ENCODE results near the gene ZDHHC20. TPM values are rescaled to one million over a fixed set of nuclear protein-coding genes. Genes with fewer than 3 reads are reported as not detected.

Gene ZDHHC20
- total RNA-seq, 6 experiments from 2014 or later = 19.2 to 28.9 (median 23.4) TPM

DNA sequence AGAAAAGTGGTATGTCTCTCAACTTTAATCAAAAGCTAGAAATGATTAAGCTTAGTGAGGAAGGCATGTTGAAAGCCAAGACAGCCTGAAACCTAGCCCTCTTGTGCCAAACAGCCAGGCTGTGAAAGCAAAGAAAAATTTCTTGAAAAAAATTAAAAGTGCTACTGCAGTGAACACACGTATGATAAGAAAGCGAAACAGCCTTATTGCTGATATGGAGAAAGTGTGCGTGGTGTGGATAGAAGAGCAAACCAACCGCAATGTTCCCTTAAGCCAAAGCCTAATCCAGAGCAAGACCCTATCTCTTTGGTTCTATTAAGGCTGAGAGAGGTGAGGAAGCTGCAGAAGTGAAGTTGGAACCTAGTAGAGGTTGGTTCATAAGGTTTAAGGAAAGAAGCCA is 96.4 kb downstream of the ZDHHC20 start:
- Histone ChIP-seq H3K9me3 (no peaks in the 10 kb centered on the region), H3K36me3 (no peaks in the 10 kb centered on the region), H3K27me3 (no peaks in the 10 kb centered on the region), H3K27ac (no peak overlapping the region), H3K4me3 (no peak overlapping the region), H3K4me1 (no peaks in the 10 kb centered on the region)
- no peak for ATAC-seq
- no peak for DNase-seq
- intact Hi-C loops (cut with DNase I) = no loop called here
- TF ChIP-seq, protein P1, sequence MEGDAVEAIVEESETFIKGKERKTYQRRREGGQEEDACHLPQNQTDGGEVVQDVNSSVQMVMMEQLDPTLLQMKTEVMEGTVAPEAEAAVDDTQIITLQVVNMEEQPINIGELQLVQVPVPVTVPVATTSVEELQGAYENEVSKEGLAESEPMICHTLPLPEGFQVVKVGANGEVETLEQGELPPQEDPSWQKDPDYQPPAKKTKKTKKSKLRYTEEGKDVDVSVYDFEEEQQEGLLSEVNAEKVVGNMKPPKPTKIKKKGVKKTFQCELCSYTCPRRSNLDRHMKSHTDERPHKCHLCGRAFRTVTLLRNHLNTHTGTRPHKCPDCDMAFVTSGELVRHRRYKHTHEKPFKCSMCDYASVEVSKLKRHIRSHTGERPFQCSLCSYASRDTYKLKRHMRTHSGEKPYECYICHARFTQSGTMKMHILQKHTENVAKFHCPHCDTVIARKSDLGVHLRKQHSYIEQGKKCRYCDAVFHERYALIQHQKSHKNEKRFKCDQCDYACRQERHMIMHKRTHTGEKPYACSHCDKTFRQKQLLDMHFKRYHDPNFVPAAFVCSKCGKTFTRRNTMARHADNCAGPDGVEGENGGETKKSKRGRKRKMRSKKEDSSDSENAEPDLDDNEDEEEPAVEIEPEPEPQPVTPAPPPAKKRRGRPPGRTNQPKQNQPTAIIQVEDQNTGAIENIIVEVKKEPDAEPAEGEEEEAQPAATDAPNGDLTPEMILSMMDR (IDR thresholded peaks at IDR 0.05) = no peak
- TF ChIP-seq POLR2A (IDR thresholded peaks at IDR 0.05) = no peak
- 89% methylated on average over 4 of the region's 4 CpGs for whole genome bisulfite sequencing (ENCODE audit: insufficient coverage, low coverage, low lambda C conversion rate, missing lambda C conversion rate)

DNA sequence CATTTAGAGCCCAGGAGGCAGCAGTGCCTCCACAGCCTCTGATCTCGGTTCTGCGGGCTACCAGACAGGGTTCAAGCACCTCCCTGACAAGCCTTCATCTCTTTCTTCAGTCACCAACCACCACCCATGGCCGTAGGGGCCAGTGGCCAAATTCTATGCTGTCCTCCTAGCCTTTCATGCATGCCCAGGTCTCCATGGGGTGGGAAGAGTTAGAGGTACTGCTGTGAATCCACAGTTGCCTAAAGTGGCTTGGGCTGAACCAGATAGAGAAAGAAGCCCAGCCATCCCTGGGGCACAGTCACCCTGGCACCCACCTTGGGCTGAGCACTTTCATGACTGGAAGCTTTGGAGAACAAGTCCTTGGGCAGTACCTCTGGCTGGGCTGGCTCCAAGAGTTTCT is 97.4 kb downstream of the ZDHHC20 start:
- no peaks in the 10 kb centered on the region for H3K4me1 ChIP-seq
- 75% methylated on average over 3 of the region's 3 CpGs for WGBS (ENCODE audit: insufficient coverage, low coverage, low lambda C conversion rate, missing lambda C conversion rate)
- H3K4me3 ChIP-seq = no peak overlapping the region
- no peak for ATAC-seq
- H3K27me3 ChIP-seq = no peaks in the 10 kb centered on the region
- no peaks in the 10 kb centered on the region for H3K9me3 ChIP-seq
- no peak overlapping the region for H3K27ac ChIP-seq
- DNase-seq = no peak
- TF ChIP-seq POLR2A (IDR thresholded peaks at IDR 0.05) = no peak
- no peaks in the 10 kb centered on the region for H3K36me3 ChIP-seq
- intact Hi-C loops (cut with DNase I) = no loop called here

DNA sequence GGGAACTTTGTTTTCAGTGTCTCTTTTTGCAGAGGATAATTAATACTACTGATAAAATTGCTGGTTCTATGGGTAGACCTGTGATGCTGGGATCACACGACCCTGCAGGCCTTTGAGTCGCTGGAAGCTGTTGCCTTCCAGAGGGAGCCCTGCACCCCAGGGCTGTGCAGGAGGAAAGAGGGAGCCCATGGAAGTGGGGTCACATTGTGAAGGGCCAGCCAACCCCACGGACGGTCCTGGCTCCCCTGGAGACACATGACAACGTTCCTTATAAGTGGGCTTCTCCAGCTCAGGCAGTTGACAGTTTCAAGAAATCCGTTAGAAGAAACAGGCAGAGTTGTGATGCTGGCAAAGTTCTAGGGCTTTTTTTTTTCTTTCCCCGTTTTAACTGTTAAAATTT is 98.0 kb downstream of the ZDHHC20 start:
- H3K27me3 ChIP-seq = no peaks in the 10 kb centered on the region
- no peaks in the 10 kb centered on the region for H3K9me3 ChIP-seq
- H3K4me1 ChIP-seq = no peaks in the 10 kb centered on the region
- DNase-seq = no peak
- H3K27ac ChIP-seq = no peak overlapping the region
- intact Hi-C loops (cut with DNase I) = no loop called here
- no peak overlapping the region for H3K4me3 ChIP-seq
- TF ChIP-seq, protein P1 (IDR thresholded peaks at IDR 0.05) = no peak
- TF ChIP-seq POLR2A (IDR thresholded peaks at IDR 0.05) = no peak
- 59% methylated on average over 3 of the region's 7 CpGs for WGBS (ENCODE audit: insufficient coverage, low coverage, low lambda C conversion rate, missing lambda C conversion rate)
- no peaks in the 10 kb centered on the region for H3K36me3 ChIP-seq
- no peak for ATAC-seq

DNA sequence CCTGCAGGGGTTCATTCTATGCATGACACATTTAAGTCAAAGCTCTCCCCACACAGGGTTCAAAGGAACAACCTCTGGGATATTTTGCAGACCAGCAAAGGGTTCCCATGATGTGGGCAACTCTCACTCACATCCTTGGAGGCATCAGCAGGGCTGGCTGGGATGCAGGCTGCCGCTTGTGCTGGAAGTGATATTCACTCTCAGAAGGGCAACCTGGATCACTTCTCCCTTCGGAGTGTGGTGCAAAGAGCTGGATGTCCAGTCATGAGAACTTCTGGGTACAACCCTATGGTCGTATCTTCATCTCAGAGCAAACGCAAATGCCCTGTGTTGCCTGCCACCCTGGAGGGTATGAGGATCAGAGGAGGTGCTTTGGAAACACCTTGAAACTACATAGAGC is 98.6 kb downstream of the ZDHHC20 start:
- no peaks in the 10 kb centered on the region for H3K4me1 ChIP-seq
- no peaks in the 10 kb centered on the region for H3K9me3 ChIP-seq
- H3K4me3 ChIP-seq = no peak overlapping the region
- intact Hi-C loops (cut with DNase I) = no loop called here
- TF ChIP-seq POLR2A (IDR thresholded peaks at IDR 0.05) = no peak
- TF ChIP-seq, protein P1 (IDR thresholded peaks at IDR 0.05) = no peak
- 82% methylated on average over 3 of the region's 4 CpGs for WGBS (ENCODE audit: insufficient coverage, low coverage, low lambda C conversion rate, missing lambda C conversion rate)
- H3K36me3 ChIP-seq = no peaks in the 10 kb centered on the region
- no peaks in the 10 kb centered on the region for H3K27me3 ChIP-seq
- H3K27ac ChIP-seq = no peak overlapping the region
- DNase-seq (no peak), ATAC-seq (no peak)

DNA sequence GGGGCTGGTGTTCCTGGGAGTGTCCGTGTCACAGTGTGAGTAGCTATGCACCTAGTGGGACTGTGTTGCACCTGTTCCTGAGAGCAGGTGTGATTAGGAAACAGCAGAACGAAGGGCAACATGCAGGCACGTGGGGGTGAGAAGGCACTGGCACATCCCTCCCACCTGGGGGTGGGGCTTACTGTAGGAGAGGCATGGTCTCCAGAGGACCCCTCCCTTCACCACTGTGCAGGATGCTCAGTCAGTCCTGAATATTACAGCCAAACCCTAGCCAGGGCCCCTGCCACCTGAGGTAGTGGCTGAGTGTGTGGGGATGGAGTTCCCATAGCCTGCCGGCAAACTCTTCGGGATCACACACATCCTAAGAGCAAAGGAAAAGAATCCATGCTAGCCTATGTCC is 99.2 kb downstream of the ZDHHC20 start:
- Histone ChIP-seq H3K4me1 (no peaks in the 10 kb centered on the region), H3K27ac (no peak overlapping the region), H3K36me3 (no peaks in the 10 kb centered on the region), H3K4me3 (no peak overlapping the region), H3K27me3 (no peaks in the 10 kb centered on the region), H3K9me3 (no peaks in the 10 kb centered on the region)
- intact Hi-C loops (cut with DNase I) = no loop called here
- no peak for ATAC-seq
- no peak for TF ChIP-seq POLR2A (IDR thresholded peaks at IDR 0.05)
- TF ChIP-seq, protein P1 (IDR thresholded peaks at IDR 0.05) = no peak
- no CpG with 5 or more reads among the region's 5 CpGs for WGBS (ENCODE audit: insufficient coverage, low coverage, low lambda C conversion rate, missing lambda C conversion rate)
- no peak for DNase-seq

All from right lobe of liver (tissue), 6 donors.